GM23338 (cell line): ENCODE data around the gene SETBP1. TPM values are rescaled to one million over a fixed set of nuclear protein-coding genes. Genes with fewer than 3 reads are reported as not detected.

Experiments
- ATAC-seq: fragments of 200-7000 bp; cut with Tn5 transposase; 3 replicates; pipeline ENCODE4 v1.9.1; 2020
- DNase-seq: peaks from one replicate; pipeline ENCODE4 v3.0.0-alpha.2; 2015; ENCODE audit warnings: low spot score
- H2AFZ ChIP-seq: fragments of 200-600 bp; sonication (generic); 2 replicates; pipeline ENCODE4 v1.8.0; 2016; ENCODE audit warnings: antibody characterized with exemption, mild to moderate bottlenecking, moderate library complexity
- H3F3A ChIP-seq: fragments of 200-600 bp; sonication (generic); replicated peaks from 2 replicates; pipeline ENCODE4 v1.8.0; 2017; ENCODE audit warnings: antibody characterized with exemption, mixed run types, low read depth
- H3K27ac ChIP-seq: fragments of 200-600 bp; sonication (generic); 2 replicates; pipeline ENCODE4 v1.6.1; 2016; ENCODE audit warnings: low read depth
- H3K27me3 ChIP-seq: fragments of 200-600 bp; sonication (generic); 2 replicates; pipeline ENCODE4 v1.8.0; 2016; ENCODE audit warnings: mild to moderate bottlenecking, mixed run types, moderate library complexity; ENCODE audit not compliant: insufficient read depth
- H3K36me3 ChIP-seq: fragments of 200-600 bp; sonication (generic); 2 replicates; pipeline ENCODE4 v1.8.0; 2016; ENCODE audit warnings: mild to moderate bottlenecking; ENCODE audit not compliant: insufficient read depth
- H3K4me1 ChIP-seq: fragments of 200-600 bp; sonication (generic); 2 replicates; pipeline ENCODE4 v1.8.0; 2016; ENCODE audit warnings: mild to moderate bottlenecking, moderate library complexity; ENCODE audit not compliant: insufficient read depth
- H3K4me2 ChIP-seq: fragments of 200-600 bp; sonication (generic); 2 replicates; pipeline ENCODE4 v1.7.1; 2017; ENCODE audit warnings: mixed run types
- H3K4me3 ChIP-seq: fragments of 200-600 bp; sonication (generic); 2 replicates; pipeline ENCODE4 v1.6.1; 2016; ENCODE audit warnings: mixed run types
- H3K79me2 ChIP-seq: fragments of 200-600 bp; sonication (generic); replicated peaks from 2 replicates; pipeline ENCODE4 v1.8.0; 2017; ENCODE audit warnings: mild to moderate bottlenecking; ENCODE audit not compliant: insufficient read depth
- H3K9me2 ChIP-seq: fragments of 200-600 bp; sonication (generic); 2 replicates; pipeline ENCODE4 v1.8.0; 2017; ENCODE audit not compliant: insufficient read depth
- H4K20me1 ChIP-seq: fragments of 200-600 bp; sonication (generic); replicated peaks from 2 replicates; pipeline ENCODE4 v1.8.0; 2017; ENCODE audit warnings: mild to moderate bottlenecking; ENCODE audit not compliant: insufficient read depth
- H3K27ac Mint-ChIP-seq: 2 replicates; pipeline ENCODE4 v1.8.0; 2020; ENCODE audit warnings: inconsistent platforms, mild to moderate bottlenecking, moderate library complexity, mixed read lengths
- H3K27me3 Mint-ChIP-seq: 3 replicates; pipeline ENCODE4 v1.8.0; 2022; ENCODE audit warnings: low read depth, mild to moderate bottlenecking, moderate library complexity, mixed read lengths, inconsistent platforms; ENCODE audit not compliant: insufficient read depth, poor library complexity
- H3K36me3 Mint-ChIP-seq: 3 replicates; pipeline ENCODE4 v1.8.0; 2021; ENCODE audit warnings: low read depth, mild to moderate bottlenecking, inconsistent platforms, moderate library complexity, mixed read lengths
- H3K4me1 Mint-ChIP-seq: 3 replicates; pipeline ENCODE4 v1.8.0; 2020; ENCODE audit warnings: mild to moderate bottlenecking, inconsistent platforms, mixed read lengths
- H3K4me3 Mint-ChIP-seq: 3 replicates; pipeline ENCODE4 v1.8.0; 2021; ENCODE audit warnings: moderate library complexity, mild to moderate bottlenecking, inconsistent platforms, mixed read lengths
- H3K9me3 Mint-ChIP-seq: 3 replicates; pipeline ENCODE4 v1.8.0; 2020; ENCODE audit warnings: moderate library complexity, mild to moderate bottlenecking, inconsistent platforms, mixed read lengths
- CREB1 ChIP-seq: fragments of 250-450 bp; sonication (Bioruptor Pico); IDR thresholded peaks from 2 replicates; pipeline ENCODE4 v1.5.0; 2020; ENCODE audit warnings: low read depth, mild to moderate bottlenecking, moderate library complexity
- EZH2 ChIP-seq: fragments of 200-600 bp; sonication (generic); IDR thresholded peaks from one replicate; pipeline ENCODE4 v1.8.0; 2017; ENCODE audit warnings: antibody characterized with exemption, mild to moderate bottlenecking, low read depth; ENCODE audit not compliant: unreplicated experiment
- EZH2phosphoT487 ChIP-seq: fragments of 200-600 bp; sonication (generic); IDR thresholded peaks from one replicate; pipeline ENCODE4 v1.8.1; 2018; ENCODE audit warnings: antibody characterized with exemption; ENCODE audit not compliant: unreplicated experiment
- JUNB ChIP-seq: IDR thresholded peaks from one replicate; pipeline ENCODE4 v1.6.1; 2016; ENCODE audit warnings: antibody characterized with exemption; ENCODE audit not compliant: unreplicated experiment
- NANOG ChIP-seq: IDR thresholded peaks from 2 replicates; pipeline ENCODE4 v1.6.1; 2016; ENCODE audit warnings: antibody characterized with exemption, borderline replicate concordance
- POLR2AphosphoS5 ChIP-seq: IDR thresholded peaks from 2 replicates; pipeline ENCODE4 v1.6.1; 2016; ENCODE audit warnings: antibody characterized with exemption, low read depth
- STAT1 ChIP-seq: IDR thresholded peaks from one replicate; pipeline ENCODE4 v1.6.1; 2016; ENCODE audit warnings: antibody characterized with exemption; ENCODE audit not compliant: unreplicated experiment
- ZNF114 ChIP-seq: fragments of 250-450 bp; sonication (Bioruptor Pico); IDR thresholded peaks from 2 replicates; pipeline ENCODE4 v1.5.0; 2020; ENCODE audit warnings: mild to moderate bottlenecking, moderate library complexity
- ZNF331 ChIP-seq: fragments of 250-450 bp; sonication (Bioruptor Pico); IDR thresholded peaks from 2 replicates; pipeline ENCODE4 v1.5.0; 2020; ENCODE audit warnings: low read depth, mild to moderate bottlenecking, moderate library complexity
- polyA plus RNA-seq: library from polyadenylated mRNA; unstranded; fragments of >200 nt; fragmentation: Nextera tagmentation; extraction: Ambion mirVana; gene quantifications from 2 replicates; pipeline ENCODE4 v1.2.1, GENCODE V29; 2016
- total RNA-seq: library from RNA; depleted of rRNA; stranded (reverse); fragments of >200 nt; shearing (Covaris generic); gene quantifications from 2 replicates; pipeline ENCODE4 v1.2.3, GENCODE V29; 2014
- TF ChIP-seq, protein P1 (sequence below), 2 experiments: fragments of 200-600 bp in 1 of 2; sonication (generic) in 1 of 2; conservative IDR thresholded peaks; 2 replicates each; pipeline versions ENCODE4 v1.5.1 to v1.6.1; 2016 to 2017; ENCODE audit warnings: antibody characterized with exemption in 2 of 2, low read depth in 2 of 2, mild to moderate bottlenecking in 2 of 2, moderate library complexity in 1 of 2
- TF ChIP-seq, protein P2 (sequence below): fragments of 250-450 bp; sonication (Bioruptor Pico); IDR thresholded peaks from 2 replicates; pipeline ENCODE4 v1.5.0; 2020; ENCODE audit warnings: mild to moderate bottlenecking, moderate library complexity
- TF ChIP-seq, protein P3 (sequence below): IDR thresholded peaks from one replicate; pipeline ENCODE4 v1.6.1; 2018; ENCODE audit warnings: antibody characterized with exemption; ENCODE audit not compliant: unreplicated experiment
- TF ChIP-seq, protein P4 (sequence below): IDR thresholded peaks from 2 replicates; pipeline ENCODE4 v1.6.1; 2016; ENCODE audit warnings: antibody characterized with exemption

SETBP1 gene
- total and polyA plus RNA-seq, 2 experiments from 2014 or later, result 1.6 to 5.5 TPM

DNA sequence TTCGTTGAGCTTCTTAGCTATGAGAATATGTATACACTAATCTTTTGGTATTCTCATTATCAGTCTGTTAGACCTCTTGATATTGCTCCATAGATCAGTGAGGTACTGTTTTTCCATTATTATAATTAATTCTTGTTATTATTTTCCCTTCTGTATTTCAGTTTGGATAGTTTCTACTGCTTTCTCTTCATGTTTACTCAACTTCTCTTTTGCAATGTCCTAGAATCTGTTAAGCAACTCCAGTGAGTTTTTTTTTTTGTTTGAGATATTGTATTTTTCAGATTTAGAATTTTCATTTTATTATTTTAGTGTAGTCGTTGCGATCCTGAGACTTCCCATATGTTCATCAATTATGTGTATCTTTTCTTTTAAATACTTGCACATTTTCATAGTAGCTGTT, 260.8 kb downstream of the SETBP1 start:
- Mint-ChIP-seq H3K27me3 (peaks cover 14% of the 10 kb centered on the region), H3K4me1 (peaks cover 35% of the 10 kb centered on the region)

More for the DNA sequence above, 260.8 kb downstream of the SETBP1 start:
- H3K36me3 Mint-ChIP-seq, result peaks cover 5% of the 10 kb centered on the region; the same call in 1 of the 3 replicates
- no peaks in the 10 kb centered on the region for H4K20me1 ChIP-seq
- H3K9me3 Mint-ChIP-seq, result no peaks in the 10 kb centered on the region; the same call in 2 of the 3 replicates
- no peak overlapping the region for H2AFZ ChIP-seq
- TF ChIP-seq POLR2AphosphoS5 (no peak), ZNF114 (no peak), NANOG (no peak), JUNB (no peak), STAT1 (no peak), EZH2phosphoT487 (no peak), EZH2 (no peak), ZNF331 (CRISPR knock-in tag) (no peak), CREB1 (no peak)
- TF ChIP-seq, protein P1, sequence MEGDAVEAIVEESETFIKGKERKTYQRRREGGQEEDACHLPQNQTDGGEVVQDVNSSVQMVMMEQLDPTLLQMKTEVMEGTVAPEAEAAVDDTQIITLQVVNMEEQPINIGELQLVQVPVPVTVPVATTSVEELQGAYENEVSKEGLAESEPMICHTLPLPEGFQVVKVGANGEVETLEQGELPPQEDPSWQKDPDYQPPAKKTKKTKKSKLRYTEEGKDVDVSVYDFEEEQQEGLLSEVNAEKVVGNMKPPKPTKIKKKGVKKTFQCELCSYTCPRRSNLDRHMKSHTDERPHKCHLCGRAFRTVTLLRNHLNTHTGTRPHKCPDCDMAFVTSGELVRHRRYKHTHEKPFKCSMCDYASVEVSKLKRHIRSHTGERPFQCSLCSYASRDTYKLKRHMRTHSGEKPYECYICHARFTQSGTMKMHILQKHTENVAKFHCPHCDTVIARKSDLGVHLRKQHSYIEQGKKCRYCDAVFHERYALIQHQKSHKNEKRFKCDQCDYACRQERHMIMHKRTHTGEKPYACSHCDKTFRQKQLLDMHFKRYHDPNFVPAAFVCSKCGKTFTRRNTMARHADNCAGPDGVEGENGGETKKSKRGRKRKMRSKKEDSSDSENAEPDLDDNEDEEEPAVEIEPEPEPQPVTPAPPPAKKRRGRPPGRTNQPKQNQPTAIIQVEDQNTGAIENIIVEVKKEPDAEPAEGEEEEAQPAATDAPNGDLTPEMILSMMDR (conservative IDR thresholded peaks at IDR 0.05; ENCODE audit: low read depth in 2 of 2), result no peak
- TF ChIP-seq, protein P2, sequence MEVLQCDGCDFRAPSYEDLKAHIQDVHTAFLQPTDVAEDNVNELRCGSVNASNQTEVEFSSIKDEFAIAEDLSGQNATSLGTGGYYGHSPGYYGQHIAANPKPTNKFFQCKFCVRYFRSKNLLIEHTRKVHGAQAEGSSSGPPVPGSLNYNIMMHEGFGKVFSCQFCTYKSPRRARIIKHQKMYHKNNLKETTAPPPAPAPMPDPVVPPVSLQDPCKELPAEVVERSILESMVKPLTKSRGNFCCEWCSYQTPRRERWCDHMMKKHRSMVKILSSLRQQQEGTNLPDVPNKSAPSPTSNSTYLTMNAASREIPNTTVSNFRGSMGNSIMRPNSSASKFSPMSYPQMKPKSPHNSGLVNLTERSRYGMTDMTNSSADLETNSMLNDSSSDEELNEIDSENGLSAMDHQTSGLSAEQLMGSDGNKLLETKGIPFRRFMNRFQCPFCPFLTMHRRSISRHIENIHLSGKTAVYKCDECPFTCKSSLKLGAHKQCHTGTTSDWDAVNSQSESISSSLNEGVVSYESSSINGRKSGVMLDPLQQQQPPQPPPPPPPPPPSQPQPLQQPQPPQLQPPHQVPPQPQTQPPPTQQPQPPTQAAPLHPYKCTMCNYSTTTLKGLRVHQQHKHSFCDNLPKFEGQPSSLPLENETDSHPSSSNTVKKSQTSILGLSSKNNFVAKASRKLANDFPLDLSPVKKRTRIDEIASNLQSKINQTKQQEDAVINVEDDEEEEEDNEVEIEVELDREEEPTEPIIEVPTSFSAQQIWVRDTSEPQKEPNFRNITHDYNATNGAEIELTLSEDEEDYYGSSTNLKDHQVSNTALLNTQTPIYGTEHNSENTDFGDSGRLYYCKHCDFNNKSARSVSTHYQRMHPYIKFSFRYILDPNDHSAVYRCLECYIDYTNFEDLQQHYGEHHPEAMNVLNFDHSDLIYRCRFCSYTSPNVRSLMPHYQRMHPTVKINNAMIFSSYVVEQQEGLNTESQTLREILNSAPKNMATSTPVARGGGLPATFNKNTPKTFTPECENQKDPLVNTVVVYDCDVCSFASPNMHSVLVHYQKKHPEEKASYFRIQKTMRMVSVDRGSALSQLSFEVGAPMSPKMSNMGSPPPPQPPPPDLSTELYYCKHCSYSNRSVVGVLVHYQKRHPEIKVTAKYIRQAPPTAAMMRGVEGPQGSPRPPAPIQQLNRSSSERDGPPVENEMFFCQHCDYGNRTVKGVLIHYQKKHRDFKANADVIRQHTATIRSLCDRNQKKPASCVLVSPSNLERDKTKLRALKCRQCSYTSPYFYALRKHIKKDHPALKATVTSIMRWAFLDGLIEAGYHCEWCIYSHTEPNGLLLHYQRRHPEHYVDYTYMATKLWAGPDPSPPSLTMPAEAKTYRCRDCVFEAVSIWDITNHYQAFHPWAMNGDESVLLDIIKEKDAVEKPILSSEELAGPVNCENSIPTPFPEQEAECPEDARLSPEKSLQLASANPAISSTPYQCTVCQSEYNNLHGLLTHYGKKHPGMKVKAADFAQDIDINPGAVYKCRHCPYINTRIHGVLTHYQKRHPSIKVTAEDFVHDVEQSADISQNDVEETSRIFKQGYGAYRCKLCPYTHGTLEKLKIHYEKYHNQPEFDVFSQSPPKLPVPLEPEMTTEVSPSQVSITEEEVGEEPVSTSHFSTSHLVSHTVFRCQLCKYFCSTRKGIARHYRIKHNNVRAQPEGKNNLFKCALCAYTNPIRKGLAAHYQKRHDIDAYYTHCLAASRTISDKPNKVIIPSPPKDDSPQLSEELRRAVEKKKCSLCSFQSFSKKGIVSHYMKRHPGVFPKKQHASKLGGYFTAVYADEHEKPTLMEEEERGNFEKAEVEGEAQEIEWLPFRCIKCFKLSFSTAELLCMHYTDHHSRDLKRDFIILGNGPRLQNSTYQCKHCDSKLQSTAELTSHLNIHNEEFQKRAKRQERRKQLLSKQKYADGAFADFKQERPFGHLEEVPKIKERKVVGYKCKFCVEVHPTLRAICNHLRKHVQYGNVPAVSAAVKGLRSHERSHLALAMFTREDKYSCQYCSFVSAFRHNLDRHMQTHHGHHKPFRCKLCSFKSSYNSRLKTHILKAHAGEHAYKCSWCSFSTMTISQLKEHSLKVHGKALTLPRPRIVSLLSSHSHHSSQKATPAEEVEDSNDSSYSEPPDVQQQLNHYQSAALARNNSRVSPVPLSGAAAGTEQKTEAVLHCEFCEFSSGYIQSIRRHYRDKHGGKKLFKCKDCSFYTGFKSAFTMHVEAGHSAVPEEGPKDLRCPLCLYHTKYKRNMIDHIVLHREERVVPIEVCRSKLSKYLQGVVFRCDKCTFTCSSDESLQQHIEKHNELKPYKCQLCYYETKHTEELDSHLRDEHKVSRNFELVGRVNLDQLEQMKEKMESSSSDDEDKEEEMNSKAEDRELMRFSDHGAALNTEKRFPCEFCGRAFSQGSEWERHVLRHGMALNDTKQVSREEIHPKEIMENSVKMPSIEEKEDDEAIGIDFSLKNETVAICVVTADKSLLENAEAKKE (CRISPR knock-in tag), result no peak
- TF ChIP-seq, protein P3, sequence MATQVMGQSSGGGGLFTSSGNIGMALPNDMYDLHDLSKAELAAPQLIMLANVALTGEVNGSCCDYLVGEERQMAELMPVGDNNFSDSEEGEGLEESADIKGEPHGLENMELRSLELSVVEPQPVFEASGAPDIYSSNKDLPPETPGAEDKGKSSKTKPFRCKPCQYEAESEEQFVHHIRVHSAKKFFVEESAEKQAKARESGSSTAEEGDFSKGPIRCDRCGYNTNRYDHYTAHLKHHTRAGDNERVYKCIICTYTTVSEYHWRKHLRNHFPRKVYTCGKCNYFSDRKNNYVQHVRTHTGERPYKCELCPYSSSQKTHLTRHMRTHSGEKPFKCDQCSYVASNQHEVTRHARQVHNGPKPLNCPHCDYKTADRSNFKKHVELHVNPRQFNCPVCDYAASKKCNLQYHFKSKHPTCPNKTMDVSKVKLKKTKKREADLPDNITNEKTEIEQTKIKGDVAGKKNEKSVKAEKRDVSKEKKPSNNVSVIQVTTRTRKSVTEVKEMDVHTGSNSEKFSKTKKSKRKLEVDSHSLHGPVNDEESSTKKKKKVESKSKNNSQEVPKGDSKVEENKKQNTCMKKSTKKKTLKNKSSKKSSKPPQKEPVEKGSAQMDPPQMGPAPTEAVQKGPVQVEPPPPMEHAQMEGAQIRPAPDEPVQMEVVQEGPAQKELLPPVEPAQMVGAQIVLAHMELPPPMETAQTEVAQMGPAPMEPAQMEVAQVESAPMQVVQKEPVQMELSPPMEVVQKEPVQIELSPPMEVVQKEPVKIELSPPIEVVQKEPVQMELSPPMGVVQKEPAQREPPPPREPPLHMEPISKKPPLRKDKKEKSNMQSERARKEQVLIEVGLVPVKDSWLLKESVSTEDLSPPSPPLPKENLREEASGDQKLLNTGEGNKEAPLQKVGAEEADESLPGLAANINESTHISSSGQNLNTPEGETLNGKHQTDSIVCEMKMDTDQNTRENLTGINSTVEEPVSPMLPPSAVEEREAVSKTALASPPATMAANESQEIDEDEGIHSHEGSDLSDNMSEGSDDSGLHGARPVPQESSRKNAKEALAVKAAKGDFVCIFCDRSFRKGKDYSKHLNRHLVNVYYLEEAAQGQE, result no peak
- TF ChIP-seq, protein P4, sequence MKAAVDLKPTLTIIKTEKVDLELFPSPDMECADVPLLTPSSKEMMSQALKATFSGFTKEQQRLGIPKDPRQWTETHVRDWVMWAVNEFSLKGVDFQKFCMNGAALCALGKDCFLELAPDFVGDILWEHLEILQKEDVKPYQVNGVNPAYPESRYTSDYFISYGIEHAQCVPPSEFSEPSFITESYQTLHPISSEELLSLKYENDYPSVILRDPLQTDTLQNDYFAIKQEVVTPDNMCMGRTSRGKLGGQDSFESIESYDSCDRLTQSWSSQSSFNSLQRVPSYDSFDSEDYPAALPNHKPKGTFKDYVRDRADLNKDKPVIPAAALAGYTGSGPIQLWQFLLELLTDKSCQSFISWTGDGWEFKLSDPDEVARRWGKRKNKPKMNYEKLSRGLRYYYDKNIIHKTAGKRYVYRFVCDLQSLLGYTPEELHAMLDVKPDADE, result no peak
- no peaks in the 10 kb centered on the region for H3K79me2 ChIP-seq
- H3K9me2 ChIP-seq, result no peaks in the 10 kb centered on the region
- no peak overlapping the region for H3K27ac ChIP-seq
- no peak overlapping the region for H3K4me2 ChIP-seq
- ATAC-seq, result no peak
- no peak overlapping the region for H3K4me3 Mint-ChIP-seq
- no peak for DNase-seq
- no peak overlapping the region for H3K4me3 ChIP-seq
- H3K27ac Mint-ChIP-seq, result no peak overlapping the region
- no peaks in the 10 kb centered on the region for H3F3A ChIP-seq
- peaks cover 28% of the 10 kb centered on the region for H3K4me1 ChIP-seq
- no peaks in the 10 kb centered on the region for H3K36me3 ChIP-seq
- no peaks in the 10 kb centered on the region for H3K27me3 ChIP-seq
